H1 (cell line): ENCODE data around the gene ADIRF. TPM values are rescaled to one million over a fixed set of nuclear protein-coding genes. Genes with fewer than 3 reads are reported as not detected.

Experiments used
- CTCF ChIA-PET: fragments of 300-600 bp; sonication (Branson Sonifier 250); formaldehyde crosslinking; loops from one replicate; lab custom pipeline; 2021; ENCODE audit not compliant: partially characterized antibody; lab: Charles Lee
- POLR2A ChIA-PET: fragments of 300-600 bp; sonication (Branson Sonifier 250); formaldehyde crosslinking; loops from one replicate; lab custom pipeline; 2021; ENCODE audit warnings: inconsistent platforms; ENCODE audit not compliant: partially characterized antibody; lab: Charles Lee
- DNase-seq, 2 experiments: peaks; one replicate each; pipeline versions ENCODE4 v3.0.0 to v3.0.0-alpha.2; 2010 to 2022; ENCODE audit warnings: low spot score in 2 of 2, low read depth in 1 of 2, mixed read lengths in 1 of 2
- FAIRE-seq: peaks from 2 replicates; lab custom pipeline; 2011; peaks lifted over from hg19 to GRCh38; lab: Jason Lieb, UNC
- H2AFZ ChIP-seq: 2 replicates; pipeline ENCODE4 v1.8.1; 2012; ENCODE audit warnings: low read length, inconsistent platforms
- H2AK5ac ChIP-seq: 2 replicates; pipeline ENCODE4 v1.6.1; 2013; ENCODE audit warnings: low read depth, low read length
- H2BK120ac ChIP-seq: replicated peaks from 2 replicates; pipeline ENCODE3; 2013; ENCODE audit warnings: low read depth, low read length, inconsistent platforms
- H2BK12ac ChIP-seq: 2 replicates; pipeline ENCODE4 v1.6.1; 2013; ENCODE audit warnings: low read depth, low read length
- H2BK15ac ChIP-seq: 2 replicates; pipeline ENCODE4 v1.6.1; 2013; ENCODE audit warnings: low read length
- H2BK20ac ChIP-seq: 2 replicates; pipeline ENCODE4 v1.6.1; 2013; ENCODE audit warnings: low read length
- H2BK5ac ChIP-seq: 2 replicates; pipeline ENCODE4 v1.6.1; 2013; ENCODE audit warnings: low read depth, low read length
- H3K14ac ChIP-seq: 2 replicates; pipeline ENCODE4 v1.6.1; 2013; ENCODE audit warnings: inconsistent platforms; ENCODE audit not compliant: insufficient read length
- H3K18ac ChIP-seq: 2 replicates; pipeline ENCODE4 v1.6.1; 2013; ENCODE audit warnings: low read length; ENCODE audit errors: extremely low read depth
- H3K23ac ChIP-seq: 2 replicates; pipeline ENCODE4 v1.6.1; 2013; ENCODE audit warnings: inconsistent platforms; ENCODE audit not compliant: insufficient read length
- H3K23me2 ChIP-seq: 2 replicates; pipeline ENCODE4 v1.6.1; 2013; ENCODE audit warnings: low read depth, low read length
- H3K27ac ChIP-seq: 2 replicates; pipeline ENCODE4 v1.6.1; 2011; ENCODE audit warnings: low read depth, low read length, inconsistent platforms
- H3K27me3 ChIP-seq, 4 experiments: replicated peaks in 1 of 4; 1 replicate in 1 of 4; 2 replicates in 3 of 4; pipeline versions ENCODE4 v1.6.1 to v1.8.1; 2011 to 2013; ENCODE audit warnings: low read length in 3 of 4, mild to moderate bottlenecking in 3 of 4, inconsistent platforms in 2 of 4, mixed read lengths in 2 of 4, moderate library complexity in 1 of 4; ENCODE audit not compliant: control insufficient read depth in 3 of 4, insufficient read depth in 3 of 4; ENCODE audit errors: extremely low read depth in 1 of 4
- H3K36me3 ChIP-seq, 4 experiments: 2 replicates each; pipeline versions ENCODE4 v1.6.1 to v1.8.1; 2011 to 2013; ENCODE audit warnings: mild to moderate bottlenecking in 4 of 4, low read length in 3 of 4, moderate library complexity in 2 of 4, control low read depth in 1 of 4, inconsistent platforms in 1 of 4; ENCODE audit not compliant: insufficient read depth in 4 of 4, control insufficient read depth in 2 of 4
- H3K4ac ChIP-seq: replicated peaks from 2 replicates; pipeline ENCODE3; 2013; ENCODE audit warnings: low read length, low read depth, mixed read lengths, inconsistent platforms; ENCODE audit not compliant: insufficient read length
- H3K4me1 ChIP-seq, 4 experiments: replicated peaks in 1 of 4; 1 replicate in 1 of 4; 2 replicates in 3 of 4; pipeline versions ENCODE4 v1.6.1 to v1.8.1; 2011 to 2013; ENCODE audit warnings: low read length in 3 of 4, inconsistent platforms in 2 of 4, mixed read lengths in 1 of 4; ENCODE audit not compliant: insufficient read depth in 4 of 4, control insufficient read depth in 3 of 4
- H3K4me2 ChIP-seq, 2 experiments: 2 replicates each; pipeline versions ENCODE4 v1.6.1 to v1.8.1; 2011 to 2013; ENCODE audit warnings: low read depth in 2 of 2, low read length in 2 of 2, control low read depth in 1 of 2, inconsistent platforms in 1 of 2, mild to moderate bottlenecking in 1 of 2; ENCODE audit not compliant: insufficient read depth in 1 of 2
- H3K4me3 ChIP-seq, 4 experiments: fragments of 200-600, 300-600 bp in 1 of 4; sonication (generic), shearing (Covaris generic), sonication (Bioruptor Twin) in 1 of 4; 2 replicates each; pipeline versions ENCODE4 v1.5.1 to v1.8.1; 2011 to 2016; ENCODE audit warnings: low read length in 4 of 4, low read depth in 3 of 4, control low read depth in 2 of 4, inconsistent platforms in 2 of 4, mild to moderate bottlenecking in 2 of 4, mixed read lengths in 1 of 4, moderate library complexity in 1 of 4; ENCODE audit not compliant: insufficient read depth in 2 of 4; ENCODE audit errors: extremely low read depth in 1 of 4
- H3K56ac ChIP-seq: replicated peaks from 2 replicates; pipeline ENCODE3; 2013; ENCODE audit warnings: low read depth, mild to moderate bottlenecking, mixed read lengths, low read length, inconsistent platforms; ENCODE audit not compliant: insufficient read length
- H3K79me1 ChIP-seq: 2 replicates; pipeline ENCODE4 v1.6.1; 2013; ENCODE audit warnings: low read depth, low read length, control low read depth
- H3K79me2 ChIP-seq, 2 experiments: 2 replicates each; pipeline versions ENCODE4 v1.6.1 to v1.8.1; 2012 to 2013; ENCODE audit warnings: low read length in 2 of 2, mild to moderate bottlenecking in 2 of 2, inconsistent platforms in 1 of 2; ENCODE audit not compliant: insufficient read depth in 2 of 2, control insufficient read depth in 1 of 2
- H3K9ac ChIP-seq, 4 experiments: replicated peaks in 1 of 4; 1 replicate in 1 of 4; 2 replicates in 3 of 4; pipeline versions ENCODE4 v1.6.1 to v1.8.1; 2011 to 2013; ENCODE audit warnings: low read depth in 3 of 4, low read length in 3 of 4, control low read depth in 2 of 4, mild to moderate bottlenecking in 2 of 4, moderate library complexity in 2 of 4, inconsistent platforms in 1 of 4; ENCODE audit errors: extremely low read depth in 1 of 4
- H3K9me3 ChIP-seq, 2 experiments: 2 replicates each; pipeline versions ENCODE4 v1.6.1 to v1.8.1; 2012 to 2013; ENCODE audit warnings: mild to moderate bottlenecking in 2 of 2, moderate library complexity in 2 of 2, control low read depth in 1 of 2, inconsistent platforms in 1 of 2, low read depth in 1 of 2, low read length in 1 of 2, mixed read lengths in 1 of 2; ENCODE audit not compliant: insufficient read depth in 2 of 2
- H4K20me1 ChIP-seq, 2 experiments: replicated peaks in 1 of 2; 2 replicates each; pipeline versions ENCODE3 to v1.8.1; 2011 to 2013; ENCODE audit warnings: inconsistent platforms in 2 of 2, low read length in 2 of 2, mild to moderate bottlenecking in 1 of 2; ENCODE audit not compliant: insufficient read depth in 2 of 2, control insufficient read depth in 1 of 2
- H4K5ac ChIP-seq: 2 replicates; pipeline ENCODE4 v1.6.1; 2013; ENCODE audit warnings: low read length, low read depth, mixed read lengths, inconsistent platforms; ENCODE audit not compliant: insufficient read length
- H4K8ac ChIP-seq: 2 replicates; pipeline ENCODE4 v1.8.0; 2013; ENCODE audit warnings: mild to moderate bottlenecking, moderate library complexity, low read length, inconsistent platforms; ENCODE audit not compliant: insufficient read depth; ENCODE audit errors: extremely low read depth
- H4K91ac ChIP-seq: replicated peaks from 2 replicates; pipeline ENCODE3; 2013; ENCODE audit warnings: low read length, mixed read lengths, inconsistent platforms; ENCODE audit not compliant: insufficient read length
- CEBPB ChIP-seq: IDR thresholded peaks from 2 replicates; pipeline ENCODE4 v1.6.1; 2012; ENCODE audit warnings: low read depth, low read length
- CTCF ChIP-seq, 3 experiments: IDR thresholded peaks; 1 replicate in 2 of 3; 2 replicates in 1 of 3; pipeline versions ENCODE4 v1.5.1 to v1.6.1; 2011; ENCODE audit warnings: low read length in 3 of 3, mild to moderate bottlenecking in 3 of 3, inconsistent platforms in 2 of 3, low read depth in 1 of 3, moderate library complexity in 1 of 3; ENCODE audit not compliant: insufficient read depth in 1 of 3; ENCODE audit errors: control extremely low read depth in 1 of 3
- KDM5A ChIP-seq: fragments of 200-600 bp; IDR thresholded peaks from 2 replicates; pipeline ENCODE4 v1.7.1; 2012; ENCODE audit warnings: mild to moderate bottlenecking, low read length, inconsistent platforms, mixed read lengths
- MAX ChIP-seq: IDR thresholded peaks from 2 replicates; pipeline ENCODE4 v1.6.1; 2012; ENCODE audit warnings: inconsistent platforms
- RAD21 ChIP-seq, 2 experiments: IDR thresholded peaks in 1 of 2; conservative IDR thresholded peaks in 1 of 2; 2 replicates each; pipeline ENCODE4 v1.6.1; 2011; ENCODE audit warnings: low read depth in 2 of 2, low read length in 2 of 2, improper control_type of control experiment in 1 of 2, inconsistent platforms in 1 of 2, mild to moderate bottlenecking in 1 of 2, moderate library complexity in 1 of 2
- RBBP5 ChIP-seq: IDR thresholded peaks from 2 replicates; pipeline ENCODE4 v1.7.1; 2012; ENCODE audit warnings: low read depth, mild to moderate bottlenecking, inconsistent platforms, low read length, moderate library complexity, borderline replicate concordance
- SUZ12 ChIP-seq: fragments of 200-600 bp; sonication (generic); IDR thresholded peaks from 2 replicates; pipeline ENCODE4 v1.6.1; 2012; ENCODE audit warnings: mild to moderate bottlenecking, inconsistent platforms, low read length, moderate library complexity, mixed read lengths
- WGBS, 2 experiments: shearing (Covaris generic) in 1 of 2; methylation state at CpG; one replicate each; pipeline versions ENCODE4 v1.1.6 to v1.1.7; 2013 to 2015; ENCODE audit warnings: low lambda C conversion rate in 2 of 2, mixed read lengths in 2 of 2, inconsistent platforms in 1 of 2, low coverage in 1 of 2, missing lambda C conversion rate in 1 of 2; ENCODE audit not compliant: insufficient replicate concordance in 2 of 2, insufficient coverage in 1 of 2, insufficient read length in 1 of 2; ENCODE audit errors: extremely low coverage in 1 of 2, missing lambda C conversion rate in 1 of 2; 5-methylcytosine and 5-hydroxymethylcytosine counted together
- polyA plus RNA-seq, 7 experiments: library from polyadenylated mRNA; depleted of rRNA in 3 of 7; stranded (reverse) in 5 of 7; unstranded in 2 of 7; fragments of >200 nt in 5 of 7; fragments of 200-250 nt in 2 of 7; gene quantifications; 1 replicate in 5 of 7; 2 replicates in 1 of 7; 4 replicates in 1 of 7; pipeline versions ENCODE4 v1.2.1 to v1.2.3, GENCODE V29; 2011 to 2013; ENCODE audit warnings: missing spikeins in 2 of 7, mixed read lengths in 2 of 7
- total RNA-seq: library from RNA; stranded (reverse); fragmentation: NEBNext Ultra II Directional; extraction: Animal tissue kit (Norgen Biotek cat#: 25700); gene quantifications from 2 replicates; pipeline ENCODE4 v1.2.1, GENCODE V29; 2021

ADIRF gene
- total and polyA plus RNA-seq, 2 of the 8 experiments (the other 6 are each of a cell fraction or from before 2014, with no cell fraction given) = not detected

GRCh38 chr10:86945361-86946212 is 22.7 kb upstream of the ADIRF start:
- 73% methylated on average over 18 of the region's 18 CpGs; no CpG with 5 or more reads in 1 of the 2 experiments for WGBS, 2 experiments
- H2BK15ac ChIP-seq = peak overlapping the region; percentile 75
- CTCF ChIA-PET = interaction anchor here (0.6 to 26.4 kb wide), 24 partner anchors 8 to 718 kb away, joined by 3 to 975 read pairs (median 4); partner anchors contain the start of genes ADIRF, MMRN2 and SNCG
- TF ChIP-seq SUZ12 = no peak
- no peak for TF ChIP-seq KDM5A
- TF ChIP-seq CTCF (IDR thresholded peaks at IDR 0.05; ENCODE audit: control extremely low read depth in 1 of 3, insufficient read depth in 1 of 3, low read depth in 1 of 3, low read length in 3 of 3) = peak; percentile 91 to 93 (median 93)
- TF ChIP-seq MAX = peak; percentile 30; the same call in 1 of the 2 replicates
- no peak for TF ChIP-seq RBBP5
- peak; percentile 87 to 88 for TF ChIP-seq RAD21 (IDR thresholded peaks at IDR 0.05 in 1 of 2, conservative IDR thresholded peaks at IDR 0.05 in 1 of 2; ENCODE audit: low read depth in 2 of 2, low read length in 2 of 2)
- peak; percentile 92 for TF ChIP-seq CEBPB

More at GRCh38 chr10:86945361-86946212, 22.7 kb upstream of the ADIRF start:
- Histone ChIP-seq H3K36me3 (no peaks in the 10 kb centered on the region), H3K9ac (no peak overlapping the region), H4K20me1 (no peaks in the 10 kb centered on the region), H2BK20ac (peak overlapping the region; percentile 98), H2AFZ (no peak overlapping the region; the same call in 1 of the 2 replicates), H3K4me1 (peaks cover 2 to 5% (median 3%) of the 10 kb centered on the region in 4 experiments; a peak in 6 of 7 replicates), H3K79me2 (no peaks in the 10 kb centered on the region), H4K91ac (peak overlapping the region; percentile 63), H3K14ac (no peak overlapping the region), H3K18ac (peak overlapping the region; percentile 84), H3K4me2 (no peak overlapping the region), H4K5ac (peak overlapping the region; percentile 2), H3K27ac (no peak overlapping the region), H2BK12ac (peak overlapping the region; percentile 93), H3K4ac (peak overlapping the region; percentile 55), H3K27me3 (no peaks in the 10 kb centered on the region; a peak in 2 of 7 replicates), H3K23me2 (no peaks in the 10 kb centered on the region), H3K56ac (no peak overlapping the region), H3K4me3 (no peak overlapping the region), H4K8ac (peak overlapping the region; percentile 37; the same call in 1 of the 2 replicates), H3K23ac (no peak overlapping the region), H2BK120ac (peak overlapping the region; percentile 60), H3K9me3 (no peaks in the 10 kb centered on the region), H2AK5ac (peak overlapping the region; percentile 24; the same call in 1 of the 2 replicates), H3K79me1 (no peaks in the 10 kb centered on the region), H2BK5ac (peak overlapping the region; percentile 84)
- DNase-seq = peak; percentile 53 to 80
- peak; percentile 71 for FAIRE-seq
- POLR2A ChIA-PET = interaction anchor here (1.3 to 2.8 kb wide), 5 partner anchors 10 to 25 kb away, joined by 4 to 38 read pairs (median 9); partner anchors contain the start of genes MMRN2 and SNCG
